Measurements from ENCODE around the gene PRKCI. TPM values are rescaled to one million over a fixed set of nuclear protein-coding genes. Genes with fewer than 3 reads are reported as not detected.

Gene PRKCI
- total and polyA plus RNA-seq, 4 donors = 18.7 to 181 (median 35.2) TPM

- 94 to 96% methylated on average over 3 of the region's 3 CpGs for WGBS, 2 donors
- H3K27ac ChIP-seq (ENCODE audit: low read depth in 1 of 2, low read length in 1 of 2) = no peak overlapping the region
Measured at GRCh38 chr3:170196833-170197232, 25.4 kb upstream of the PRKCI start.

GRCh38 chr3:170200987-170201386 is 21.2 kb upstream of the PRKCI start:
- no peak for DNase-seq
- no peaks in the 10 kb centered on the region for H3K9me3 ChIP-seq (ENCODE audit: control insufficient read depth in 4 of 4, insufficient read depth in 3 of 4, low read length in 3 of 4)
- ATAC-seq (ENCODE audit: insufficient read depth, low FRiP score) = no peak
- peaks cover 0 to 2% (median 0%) of the 10 kb centered on the region in 5 donors for H3K4me1 ChIP-seq (ENCODE audit: control insufficient read depth in 5 of 5, insufficient read depth in 5 of 5, low read length in 5 of 5)
- no peak overlapping the region for H3K9ac ChIP-seq (ENCODE audit: insufficient read depth in 1 of 2, low read length in 2 of 2)
- no peaks in the 10 kb centered on the region for H3K36me3 ChIP-seq (ENCODE audit: control insufficient read depth in 4 of 4, insufficient read depth in 4 of 4, low read length in 4 of 4)
- no peaks in the 10 kb centered on the region for H3K27me3 ChIP-seq (ENCODE audit: control insufficient read depth in 3 of 3, insufficient read depth in 3 of 3, low read length in 2 of 3)
- H3K4me3 ChIP-seq = no peak overlapping the region
- no peak overlapping the region for H3K27ac ChIP-seq (ENCODE audit: low read depth in 1 of 2, low read length in 1 of 2)
- TF ChIP-seq CTCF (IDR thresholded peaks at IDR 0.05; ENCODE audit: control extremely low read depth, extremely low read depth) = no peak

More at GRCh38 chr3:170196833-170197232, 25.4 kb upstream of the PRKCI start:
- no peaks in the 10 kb centered on the region for H3K9me3 ChIP-seq (ENCODE audit: control insufficient read depth in 4 of 4, insufficient read depth in 3 of 4, low read length in 3 of 4)
- H3K36me3 ChIP-seq (ENCODE audit: control insufficient read depth in 4 of 4, insufficient read depth in 4 of 4, low read length in 4 of 4) = no peaks in the 10 kb centered on the region
- H3K4me3 ChIP-seq = no peak overlapping the region
- H3K9ac ChIP-seq (ENCODE audit: insufficient read depth in 1 of 2, low read length in 2 of 2) = no peak overlapping the region
- no peak for DNase-seq
- H3K4me1 ChIP-seq (ENCODE audit: control insufficient read depth in 5 of 5, insufficient read depth in 5 of 5, low read length in 5 of 5) = no peaks in the 10 kb centered on the region
- ATAC-seq (ENCODE audit: insufficient read depth, low FRiP score) = no peak
- no peak for TF ChIP-seq CTCF (IDR thresholded peaks at IDR 0.05; ENCODE audit: control extremely low read depth, extremely low read depth)
- no peaks in the 10 kb centered on the region for H3K27me3 ChIP-seq (ENCODE audit: control insufficient read depth in 3 of 3, insufficient read depth in 3 of 3, low read length in 2 of 3)

- H3K27me3 ChIP-seq (ENCODE audit: control insufficient read depth in 3 of 3, insufficient read depth in 3 of 3, low read length in 2 of 3) = no peaks in the 10 kb centered on the region
- DNase-seq = no peak
- H3K4me3 ChIP-seq = no peak overlapping the region
- ATAC-seq (ENCODE audit: insufficient read depth, low FRiP score) = no peak
- H3K9ac ChIP-seq (ENCODE audit: insufficient read depth in 1 of 2, low read length in 2 of 2) = no peak overlapping the region
- H3K36me3 ChIP-seq (ENCODE audit: control insufficient read depth in 4 of 4, insufficient read depth in 4 of 4, low read length in 4 of 4) = no peaks in the 10 kb centered on the region
- no peaks in the 10 kb centered on the region for H3K9me3 ChIP-seq (ENCODE audit: control insufficient read depth in 4 of 4, insufficient read depth in 3 of 4, low read length in 3 of 4)
- 93 to 98% methylated on average over 5 of the region's 5 CpGs for WGBS, 2 donors
- peaks cover 0 to 2% (median 0%) of the 10 kb centered on the region in 5 donors for H3K4me1 ChIP-seq (ENCODE audit: control insufficient read depth in 5 of 5, insufficient read depth in 5 of 5, low read length in 5 of 5)
- H3K27ac ChIP-seq (ENCODE audit: low read depth in 1 of 2, low read length in 1 of 2) = no peak overlapping the region
- TF ChIP-seq CTCF (IDR thresholded peaks at IDR 0.05; ENCODE audit: control extremely low read depth, extremely low read depth) = no peak
Measured at GRCh38 chr3:170201527-170201926, 20.7 kb upstream of the PRKCI start.

GRCh38 chr3:170203457-170203856 is 18.8 kb upstream of the PRKCI start:
- DNase-seq (no peak), ATAC-seq (ENCODE audit: insufficient read depth, low FRiP score) (no peak)
- 66 to 95% methylated on average over 4 of the region's 4 CpGs for WGBS, 2 donors
- no peak for TF ChIP-seq CTCF (IDR thresholded peaks at IDR 0.05; ENCODE audit: control extremely low read depth, extremely low read depth)
- no peaks in the 10 kb centered on the region for H3K27me3 ChIP-seq (ENCODE audit: control insufficient read depth in 3 of 3, insufficient read depth in 3 of 3, low read length in 2 of 3)
- H3K9me3 ChIP-seq (ENCODE audit: control insufficient read depth in 4 of 4, insufficient read depth in 3 of 4, low read length in 3 of 4) = no peaks in the 10 kb centered on the region
- no peaks in the 10 kb centered on the region for H3K36me3 ChIP-seq (ENCODE audit: control insufficient read depth in 4 of 4, insufficient read depth in 4 of 4, low read length in 4 of 4)
- H3K4me3 ChIP-seq = no peak overlapping the region
- H3K27ac ChIP-seq (ENCODE audit: low read depth in 1 of 2, low read length in 1 of 2) = no peak overlapping the region
- peaks cover 0 to 2% (median 0%) of the 10 kb centered on the region in 5 donors for H3K4me1 ChIP-seq (ENCODE audit: control insufficient read depth in 5 of 5, insufficient read depth in 5 of 5, low read length in 5 of 5)
- H3K9ac ChIP-seq (ENCODE audit: insufficient read depth in 1 of 2, low read length in 2 of 2) = no peak overlapping the region

Data from lung (tissue), 12 donors.